ENCODE results near the gene DET1.

- TF ChIP-seq POLR2A (IDR thresholded peaks at IDR 0.05; ENCODE audit: low read depth) = no peak
- no peak for TF ChIP-seq EP300 (IDR thresholded peaks at IDR 0.05)
- TF ChIP-seq CTCF (IDR thresholded peaks at IDR 0.05) = no peak
- no peak for TF ChIP-seq POLR2AphosphoS5 (IDR thresholded peaks at IDR 0.05)
Observed at GRCh38 chr15:88479169-88479568, 67.3 kb downstream of the DET1 start.
